HepG2 (cell line): ENCODE data around the gene FAM83C. TPM values are rescaled to one million over a fixed set of nuclear protein-coding genes. Genes with fewer than 3 reads are reported as not detected.

Experiments
- ARHGAP35 ChIP-seq: sonication (generic); formaldehyde crosslinking; IDR thresholded peaks from 2 replicates; pipeline ENCODE4 v1.9.0; 2022; ENCODE audit warnings: mild to moderate bottlenecking, inconsistent platforms, moderate library complexity, missing genetic modification reagents, borderline replicate concordance
- CSRNP2 ChIP-seq: sonication (generic); formaldehyde crosslinking; conservative IDR thresholded peaks from 2 replicates; pipeline ENCODE4 v1.8.0; 2022; ENCODE audit warnings: low read depth, missing genetic modification reagents
- FLYWCH1 ChIP-seq: sonication (generic); formaldehyde crosslinking; IDR thresholded peaks from 2 replicates; pipeline ENCODE4 v1.8.1; 2023; ENCODE audit warnings: mild to moderate bottlenecking, missing genetic modification reagents
- FOSL1 ChIP-seq: sonication (generic); formaldehyde crosslinking; IDR thresholded peaks from 2 replicates; pipeline ENCODE4 v1.9.0; 2021; ENCODE audit warnings: missing genetic modification reagents, borderline replicate concordance
- GMEB2 ChIP-seq: IDR thresholded peaks from 2 replicates; pipeline ENCODE4 v1.6.1; 2016; ENCODE audit warnings: missing biosample characterization, missing genetic modification reagents, low read depth
- GZF1 ChIP-seq: sonication (generic); formaldehyde crosslinking; IDR thresholded peaks from 2 replicates; pipeline ENCODE4 v1.5.1; 2020; ENCODE audit warnings: mild to moderate bottlenecking, missing genetic modification reagents
- HIVEP1 ChIP-seq: sonication (generic); formaldehyde crosslinking; IDR thresholded peaks from 2 replicates; pipeline ENCODE4 v1.4.0; 2020; ENCODE audit warnings: mild to moderate bottlenecking, missing genetic modification reagents
- MZF1 ChIP-seq: sonication (generic); formaldehyde crosslinking; IDR thresholded peaks from 2 replicates; pipeline ENCODE4 v1.8.1; 2023; ENCODE audit warnings: mild to moderate bottlenecking, missing genetic modification reagents, borderline replicate concordance
- NR3C1 ChIP-seq: sonication (generic); formaldehyde crosslinking; IDR thresholded peaks from 2 replicates; pipeline ENCODE4 v1.4.0; 2020; ENCODE audit warnings: missing genetic modification reagents
- POGK ChIP-seq: sonication (generic); formaldehyde crosslinking; conservative IDR thresholded peaks from 2 replicates; pipeline ENCODE4 v1.8.0; 2022; ENCODE audit warnings: mild to moderate bottlenecking, moderate library complexity, missing genetic modification reagents
- SNAPC2 ChIP-seq: sonication (generic); formaldehyde crosslinking; IDR thresholded peaks from 2 replicates; pipeline ENCODE4 v1.8.1; 2022; ENCODE audit warnings: mild to moderate bottlenecking, missing genetic modification reagents
- SOX13 ChIP-seq, 3 experiments: fragments of 450-650 bp in 1 of 3; sonication (generic) in 1 of 3; formaldehyde crosslinking in 1 of 3; IDR thresholded peaks in 2 of 3; conservative IDR thresholded peaks in 1 of 3; 2 replicates each; pipeline versions ENCODE4 v1.5.0 to v1.6.1; 2016 to 2020; ENCODE audit warnings: antibody characterized with exemption in 1 of 3, mild to moderate bottlenecking in 1 of 3, missing compliant biosample characterization in 1 of 3, missing genetic modification reagents in 1 of 3, moderate library complexity in 1 of 3
- SUZ12 ChIP-seq: fragments of 150-350 bp; IDR thresholded peaks from 2 replicates; pipeline ENCODE4 v1.6.1; 2014; ENCODE audit warnings: low read depth, low read length
- ZFYVE20 ChIP-seq: sonication (generic); formaldehyde crosslinking; IDR thresholded peaks from 2 replicates; pipeline ENCODE4 v1.8.0; 2023; ENCODE audit warnings: low read depth, mild to moderate bottlenecking, moderate library complexity, missing genetic modification reagents, borderline replicate concordance
- ZGPAT ChIP-seq: IDR thresholded peaks from 2 replicates; pipeline ENCODE4 v1.6.1; 2016; ENCODE audit warnings: mild to moderate bottlenecking
- ZNF383 ChIP-seq: sonication (generic); formaldehyde crosslinking; IDR thresholded peaks from 2 replicates; pipeline ENCODE4 v1.4.0; 2020; ENCODE audit warnings: missing genetic modification reagents, mild to moderate bottlenecking, borderline replicate concordance
- ZNF501 ChIP-seq: sonication (generic); formaldehyde crosslinking; IDR thresholded peaks from 2 replicates; pipeline ENCODE4 v1.5.1; 2020; ENCODE audit warnings: mild to moderate bottlenecking, moderate library complexity, missing genetic modification reagents
- ZNF883 ChIP-seq: sonication (generic); formaldehyde crosslinking; IDR thresholded peaks from 2 replicates; pipeline ENCODE4 v1.5.1; 2020; ENCODE audit warnings: mild to moderate bottlenecking, missing genetic modification reagents; ENCODE audit errors: not compliant biosample characterization
- ZSCAN30 ChIP-seq: sonication (generic); formaldehyde crosslinking; IDR thresholded peaks from 2 replicates; pipeline ENCODE4 v1.5.0; 2020; ENCODE audit warnings: mild to moderate bottlenecking, missing genetic modification reagents
- polyA plus RNA-seq, 8 experiments: library from polyadenylated mRNA; depleted of rRNA in 3 of 8; stranded (reverse) in 7 of 8; unstranded in 1 of 8; fragments of >200 nt; fragmentation: Illumina TruSeq in 4 of 8; extraction: Trizol in 4 of 8; gene quantifications; 2 replicates each; pipeline versions ENCODE4 v1.2.1 to v1.2.3, GENCODE V29; 2011 to 2016; ENCODE audit warnings: low read depth in 4 of 8, missing spikeins in 1 of 8, mixed read lengths in 1 of 8; ENCODE audit not compliant: insufficient read depth in 1 of 8
- total RNA-seq, 5 experiments: library from RNA; depleted of rRNA; stranded (reverse); fragments of >200 nt; fragmentation: Illumina TruSeq; extraction: Trizol; gene quantifications; 2 replicates each; pipeline ENCODE4 v1.2.3, GENCODE V29; 2016; ENCODE audit warnings: low read depth in 1 of 5

The FAM83C gene
- total and polyA plus RNA-seq, 2 of the 13 experiments (the other 11 are each of a cell fraction or from before 2014, with no cell fraction given) = 0.04 TPM; not detected in 1

GRCh38 chr20:35293303-35294292, 1.4 kb upstream of the FAM83C start (continued):
- TF ChIP-seq SNAPC2 (no peak), ARHGAP35 (CRISPR knock-in tag) (no peak), ZNF501 (CRISPR knock-in tag) (no peak), ZNF883 (peak; percentile 54), GMEB2 (CRISPR knock-in tag) (no peak), ZNF383 (CRISPR knock-in tag) (no peak), FOSL1 (CRISPR knock-in tag) (no peak), SOX13 (IDR thresholded peaks at IDR 0.05) (no peak), SOX13 (CRISPR knock-in tag; conservative IDR thresholded peaks at IDR 0.05 in 1 of 2, IDR thresholded peaks at IDR 0.05 in 1 of 2) (no peak), MZF1 (CRISPR knock-in tag) (no peak), CSRNP2 (CRISPR knock-in tag) (no peak), NR3C1 (CRISPR knock-in tag) (no peak), ZGPAT (CRISPR knock-in tag) (0 out of 2 replicates have a peak, but pooled peaks have one; percentile 24), ZSCAN30 (no peak), ZFYVE20 (CRISPR knock-in tag) (0 out of 2 replicates have a peak, but pooled peaks have one; percentile 43), POGK (CRISPR knock-in tag) (no peak), SUZ12 (no peak), HIVEP1 (CRISPR knock-in tag) (peak; percentile 7; the same call in 1 of the 2 replicates), GZF1 (CRISPR knock-in tag) (no peak), FLYWCH1 (no peak)
